HL-60/S4 treated with phorbol 12-myristate 13-acetate at 8.2 ng/mL for 4 days and 3 days (cell line): ENCODE measurements around the gene CENPE.

Experiments
- in situ Hi-C: fragments of 300-500 bp; cut with MboI; formaldehyde crosslinking; loops from 2 replicates; pipeline ENCODE4 v1.15.0; 2022; ENCODE audit warnings: low sequenced_read_pairs

CENPE gene

DNA sequence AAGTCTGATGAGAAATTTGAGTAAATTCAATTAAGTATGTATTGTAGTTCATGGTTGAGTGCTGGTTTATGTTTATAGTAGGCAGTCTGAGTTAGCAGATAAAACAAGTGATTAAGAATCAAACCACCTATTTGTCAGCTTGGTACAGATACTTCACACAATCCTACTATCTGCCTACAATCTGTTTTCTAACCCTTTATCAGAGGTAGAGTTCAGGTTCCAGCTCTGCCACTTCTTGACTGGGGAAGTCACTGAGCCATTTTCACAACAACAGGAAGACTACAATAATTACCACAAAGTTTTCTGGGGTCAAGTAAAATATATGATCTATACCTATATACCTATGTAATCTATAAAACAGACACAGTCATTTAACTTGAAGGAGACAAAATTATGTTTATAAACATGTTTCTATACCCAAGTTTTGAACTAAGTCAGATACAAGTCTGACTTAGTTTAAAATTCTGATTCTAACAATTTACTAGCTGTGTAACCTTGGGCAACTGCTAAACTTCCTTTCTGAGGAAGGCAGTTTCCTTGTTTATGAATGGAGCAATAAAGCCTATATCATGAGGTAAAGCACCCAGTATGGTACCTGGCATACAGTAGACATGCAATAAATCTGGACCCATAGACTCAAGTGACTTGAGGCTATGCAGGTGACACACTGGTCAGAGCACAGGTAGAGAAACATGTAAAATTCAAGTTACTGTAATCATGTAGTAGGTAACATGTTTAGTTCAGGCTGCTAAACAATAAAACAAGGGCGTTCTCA lies 61.3 kb downstream of the CENPE start:
- in situ Hi-C loops, result no loop called here

DNA sequence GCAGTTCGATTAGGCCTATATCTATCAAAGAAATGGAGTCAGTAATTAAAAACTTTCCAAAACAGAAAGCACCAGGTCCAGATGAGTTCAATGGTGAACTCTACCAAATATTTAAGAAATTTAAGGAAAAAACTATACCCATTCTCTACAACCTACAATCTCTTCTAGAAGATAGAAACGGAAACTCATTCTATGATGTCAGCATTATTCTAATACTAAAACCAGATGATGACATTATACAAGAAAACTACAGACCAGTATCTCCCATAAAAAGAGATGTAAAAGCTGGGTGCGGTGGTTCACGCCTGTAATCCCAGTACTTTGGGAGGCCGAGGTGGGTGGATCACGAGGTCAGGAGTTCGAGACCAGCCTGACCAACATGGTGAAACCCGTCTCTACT lies 69.0 kb downstream of the CENPE start:
- in situ Hi-C loops, result no loop called here

- in situ Hi-C loops, result no loop called here
Observed at GRCh38 chr4:103126126-103126525, 72.0 kb downstream of the CENPE start.

- in situ Hi-C loops, result no loop called here
Observed at GRCh38 chr4:103123114-103123513, 75.0 kb downstream of the CENPE start.

DNA sequence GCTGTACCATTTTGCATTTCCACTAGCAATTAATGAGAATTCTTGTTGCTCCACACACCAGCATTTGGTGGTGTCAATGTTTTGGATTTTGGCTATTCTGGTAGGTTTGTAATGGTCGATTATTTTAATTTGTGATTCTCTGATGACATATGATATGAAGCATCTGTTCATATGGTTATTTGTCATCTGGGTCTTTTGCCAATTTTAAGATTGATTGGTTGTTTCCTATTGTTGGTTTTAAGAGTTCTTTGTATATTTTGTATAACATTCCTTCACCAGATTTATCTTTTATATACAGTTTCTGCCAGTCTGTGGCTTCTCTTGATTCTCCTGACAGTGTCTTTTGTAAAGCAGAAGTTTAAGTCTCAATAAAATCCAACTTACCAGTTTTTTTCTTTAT lies 80.0 kb downstream of the CENPE start:
- in situ Hi-C loops, result no loop called here

GRCh38 chr4:103111598-103111997 lies 86.5 kb downstream of the CENPE start:
- in situ Hi-C loops, result no loop called here

GRCh38 chr4:103108542-103108941 lies 89.6 kb downstream of the CENPE start:
- in situ Hi-C loops, result no loop called here

GRCh38 chr4:103105558-103106356 lies 92.4 kb downstream of the CENPE start:
- in situ Hi-C loops, result no loop called here

- in situ Hi-C loops, result no loop called here
Observed at GRCh38 chr4:103104886-103105285, 93.3 kb downstream of the CENPE start.

DNA sequence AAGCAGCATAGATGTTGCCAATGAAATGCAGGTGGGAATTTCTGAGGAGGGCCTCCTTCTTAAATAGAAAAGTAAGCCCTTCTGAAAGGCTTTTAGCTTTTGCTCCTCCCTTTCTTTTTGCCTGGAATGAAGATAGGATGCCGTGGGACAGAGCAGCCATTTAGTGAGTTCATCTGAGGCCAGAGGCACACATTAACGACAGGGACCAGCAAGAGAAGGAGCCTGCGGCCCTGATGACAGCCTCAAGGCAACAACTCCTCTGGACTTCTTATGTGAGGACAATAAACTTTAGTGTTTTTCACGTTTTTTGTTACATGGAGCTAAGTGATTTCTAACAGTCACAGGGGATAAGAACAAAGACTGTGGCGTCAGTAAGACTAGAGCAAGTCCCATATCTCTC lies 97.5 kb downstream of the CENPE start:
- in situ Hi-C loops, result no loop called here

GRCh38 chr4:103099691-103100392 lies 98.3 kb downstream of the CENPE start, which contains the start of gene BDH2:
BDH2 (minus strand) TSS chr4:103099834; CDS start chr4:103096254, 3,580 bp downstream.
- in situ Hi-C loops, result no loop called here

GRCh38 chr4:103098756-103099440 lies 99.2 kb downstream of the CENPE start:
- in situ Hi-C loops, result no loop called here

DNA sequence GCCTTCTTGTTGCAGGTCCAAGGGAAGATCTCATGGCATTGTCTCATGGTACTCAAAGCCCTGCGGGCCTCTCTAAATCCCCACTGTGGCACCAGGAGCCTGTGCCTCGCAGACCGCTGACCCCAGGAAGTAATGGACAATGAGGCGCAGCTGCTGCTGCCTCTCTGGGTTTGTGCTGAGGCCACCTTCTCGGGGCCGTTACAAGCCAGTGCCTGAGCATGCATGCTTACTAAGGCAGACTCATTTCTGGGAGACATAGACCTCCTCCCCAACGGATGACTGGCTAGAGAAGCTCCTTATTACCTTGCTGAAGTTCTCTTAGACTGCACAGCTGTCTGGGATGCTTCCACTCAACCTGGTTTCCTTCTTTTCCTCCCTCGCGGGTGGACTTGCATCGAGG lies 99.8 kb downstream of the CENPE start:
- in situ Hi-C loops, result no loop called here

GRCh38 chr4:103097112-103097511 lies 101.0 kb downstream of the CENPE start:
- in situ Hi-C loops, result no loop called here

DNA sequence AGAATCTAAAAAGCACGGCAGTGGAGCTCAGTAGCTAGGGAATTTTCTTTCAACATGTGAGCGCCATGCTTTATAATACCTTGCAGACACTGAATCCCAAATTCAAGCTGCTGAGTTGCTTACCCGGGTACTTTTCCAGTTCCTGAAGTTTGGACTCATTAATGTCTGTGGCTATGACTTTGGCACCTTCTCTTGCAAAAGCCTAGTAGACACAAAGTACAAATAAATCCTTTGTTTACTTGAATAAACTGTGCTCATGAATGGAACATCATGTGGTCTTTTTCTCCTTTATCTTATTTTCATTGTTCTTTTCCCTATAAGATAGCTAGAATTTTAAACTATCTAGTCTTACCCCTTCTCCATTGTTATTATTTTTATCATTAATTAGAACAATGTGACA lies 103.1 kb downstream of the CENPE start:
- in situ Hi-C loops, result no loop called here

DNA sequence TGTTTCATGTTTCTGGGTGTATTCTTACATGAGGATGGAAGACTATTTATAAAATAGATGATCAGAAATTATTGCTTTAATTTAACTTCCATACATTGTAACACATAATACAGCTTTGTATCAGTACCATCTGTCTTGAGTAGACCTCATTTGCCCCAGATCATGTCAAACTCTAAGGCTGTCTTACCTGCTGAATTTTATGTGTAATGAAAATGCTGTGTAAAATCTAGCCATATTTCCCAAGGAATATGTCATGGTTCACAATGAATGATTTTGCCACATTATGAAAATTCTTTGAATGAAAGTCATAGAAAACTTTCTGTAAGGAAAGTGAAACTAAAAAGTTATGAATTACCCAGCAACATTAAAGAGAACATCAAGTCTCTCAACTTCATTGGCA lies 105.9 kb downstream of the CENPE start:
- in situ Hi-C loops, result no loop called here

DNA sequence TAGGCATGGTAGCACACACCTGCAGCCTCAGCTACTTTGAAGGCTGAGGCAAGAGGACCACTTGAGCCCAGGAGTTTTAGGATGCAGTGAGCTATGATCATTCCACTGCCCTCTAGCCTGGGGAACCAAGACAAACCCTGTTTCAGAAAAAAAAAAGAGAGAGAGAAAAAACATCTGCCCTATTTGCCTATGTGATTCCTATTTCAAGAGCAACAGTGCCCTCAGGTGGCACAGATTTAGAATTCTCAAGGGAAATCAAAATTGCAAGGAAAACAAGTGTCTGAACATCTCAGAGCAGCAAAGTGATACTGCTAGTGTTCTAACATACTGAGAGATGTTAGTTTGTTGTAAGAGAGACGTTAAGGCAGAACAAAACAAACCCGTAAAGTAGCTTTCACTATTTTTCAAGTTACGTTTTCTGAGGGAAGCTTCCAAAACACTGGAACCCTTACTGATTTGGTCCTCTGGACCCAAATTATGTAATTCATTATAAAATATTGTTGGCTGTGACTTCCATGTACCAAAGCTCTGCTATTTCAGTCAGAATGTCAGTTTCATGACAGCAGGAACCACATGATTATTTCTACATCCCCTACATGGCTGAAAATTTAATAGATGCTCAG lies 106.4 kb downstream of the CENPE start:
- in situ Hi-C loops, result no loop called here

DNA sequence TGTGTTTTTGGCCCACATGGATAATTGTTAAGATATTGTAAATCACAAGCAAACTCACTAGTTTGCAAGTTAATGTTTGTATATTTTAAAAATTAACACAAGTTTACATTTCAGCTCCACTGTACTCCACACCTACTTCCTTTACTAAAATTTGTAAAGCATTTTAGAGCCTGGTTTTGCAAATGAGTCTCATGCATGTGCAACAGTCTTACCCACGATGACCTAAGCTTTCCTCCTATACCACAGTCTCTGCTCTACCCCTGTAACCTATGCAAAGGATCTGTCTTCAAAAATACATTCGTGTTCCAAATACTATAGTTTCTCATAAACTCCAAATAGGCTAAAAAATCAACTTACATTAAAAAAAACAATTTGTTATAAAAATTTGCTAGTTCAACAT lies 108.7 kb downstream of the CENPE start:
- in situ Hi-C loops, result no loop called here

DNA sequence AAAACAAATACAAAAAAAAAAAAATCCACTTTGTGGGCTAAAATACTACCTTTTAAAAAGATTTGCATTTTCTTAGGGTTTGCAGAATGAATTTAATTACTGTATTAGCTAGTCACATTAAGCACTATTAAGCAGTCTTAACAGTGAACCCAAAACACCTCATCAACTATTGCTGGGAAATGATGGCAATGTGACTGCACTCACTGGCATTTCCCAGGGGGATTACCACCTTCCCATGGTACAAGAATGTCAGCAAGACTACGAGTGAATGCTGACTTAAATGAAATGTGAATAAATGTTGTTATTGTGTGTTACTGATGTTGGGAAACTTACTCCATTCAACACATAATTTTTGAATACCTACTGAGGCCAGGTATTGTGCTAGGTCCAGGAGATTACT lies 111.6 kb downstream of the CENPE start:
- in situ Hi-C loops, result no loop called here

DNA sequence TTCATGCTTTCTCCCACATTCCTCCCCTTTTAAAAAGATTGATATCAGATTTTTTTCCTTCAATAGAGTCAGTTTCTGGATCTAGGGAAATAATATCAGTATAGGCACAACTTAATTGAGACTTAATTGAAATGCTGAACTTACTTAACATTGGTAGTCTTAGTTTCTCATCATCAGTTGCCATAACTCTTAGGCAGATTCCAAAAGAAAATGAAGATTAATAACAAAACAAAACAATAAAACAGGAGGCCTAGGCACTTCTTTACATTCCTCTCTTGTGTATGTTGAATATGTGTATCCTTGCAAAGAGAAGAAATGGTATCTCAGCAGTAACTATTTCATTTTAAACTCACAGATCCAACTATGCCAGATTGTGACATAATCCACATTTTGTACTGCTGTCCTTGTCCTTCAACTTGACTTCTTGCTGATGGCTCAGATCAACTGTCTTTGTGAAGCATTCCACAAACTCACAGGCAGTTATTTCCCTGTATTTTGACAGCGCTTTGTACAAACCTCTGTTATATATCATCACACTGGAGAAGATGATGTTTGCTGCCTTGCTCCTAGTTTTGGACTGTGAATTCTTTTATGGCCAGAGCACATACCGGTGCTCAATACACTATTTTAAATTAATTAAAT lies 112.5 kb downstream of the CENPE start:
- in situ Hi-C loops, result no loop called here
